Lower leg skin (tissue), 3 donors: ENCODE results near the gene NRXN3.

ENCODE experiments used
- CTCF ChIP-seq, 3 donors: fragments of 450-650 bp; IDR thresholded peaks; one replicate each; pipeline ENCODE4 v1.5.1; 2016; ENCODE audit warnings: antibody characterized with exemption in 3 of 3, mild to moderate bottlenecking in 3 of 3, moderate library complexity in 2 of 3
- POLR2A ChIP-seq, 2 donors: fragments of 450-650 bp; IDR thresholded peaks; one replicate each; pipeline ENCODE4 v1.6.1; 2016 to 2017; ENCODE audit warnings: antibody characterized with exemption in 2 of 2, mild to moderate bottlenecking in 1 of 2, moderate library complexity in 1 of 2

- TF ChIP-seq CTCF (IDR thresholded peaks at IDR 0.05) (no peak), POLR2A (IDR thresholded peaks at IDR 0.05) (no peak)
Measured at GRCh38 chr14:78479127-78479780, 309.1 kb downstream of the NRXN3 start.
